Measurements from ENCODE around the gene HRCT1.

The HRCT1 gene

DNA sequence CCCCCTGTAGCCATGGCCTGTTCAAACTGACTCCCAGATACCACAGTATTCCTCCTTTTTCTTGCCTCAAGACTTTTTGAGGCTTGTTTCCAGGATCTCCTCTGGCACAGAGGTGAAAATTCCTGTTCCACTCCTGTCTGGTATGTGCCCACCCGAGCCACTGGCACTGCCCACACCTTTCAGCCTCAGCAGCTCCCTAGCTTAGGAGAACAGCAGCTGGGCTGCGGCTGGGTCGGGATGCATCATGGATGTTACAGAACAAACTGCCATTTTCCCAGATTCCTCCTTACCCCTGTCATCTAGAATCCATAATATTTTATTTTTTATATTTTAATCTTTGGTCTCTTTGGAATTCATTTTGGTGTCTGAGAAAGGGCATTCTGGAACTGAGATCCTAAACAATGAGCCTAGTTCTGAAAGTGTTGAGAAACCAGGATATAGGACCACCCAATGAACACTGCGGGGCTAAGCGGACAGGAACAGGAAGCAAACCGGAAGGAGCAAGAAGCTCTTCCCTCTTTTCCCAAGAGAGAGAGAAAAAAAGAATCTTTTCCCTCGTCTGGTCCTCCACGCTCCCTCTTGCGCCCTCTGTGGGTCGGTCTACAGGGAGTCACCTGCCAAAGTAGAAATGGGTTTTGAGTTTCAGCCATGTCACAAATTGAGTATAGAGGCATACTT, 39.5 kb downstream of the HRCT1 start:
- DNase-seq: peak; percentile 61

DNA sequence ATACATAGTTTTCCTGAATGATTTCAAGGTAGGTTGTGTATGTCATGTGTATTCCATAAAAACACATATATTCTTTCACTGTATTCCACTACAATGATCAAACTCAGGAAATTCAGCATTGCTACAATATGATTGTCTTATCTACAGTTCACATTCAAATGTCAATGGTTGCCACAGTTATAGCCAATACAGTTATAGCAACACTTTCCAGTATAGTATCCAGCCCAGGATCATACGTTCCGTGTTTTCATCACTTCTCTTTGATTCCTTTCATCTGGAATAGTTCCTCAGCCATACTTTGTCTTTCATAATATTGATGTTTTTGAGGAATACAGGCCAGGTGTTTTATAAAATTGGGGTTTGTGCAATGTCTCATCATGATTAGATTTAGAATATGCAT, 42.4 kb downstream of the HRCT1 start:
- DNase-seq: no peak

DNA sequence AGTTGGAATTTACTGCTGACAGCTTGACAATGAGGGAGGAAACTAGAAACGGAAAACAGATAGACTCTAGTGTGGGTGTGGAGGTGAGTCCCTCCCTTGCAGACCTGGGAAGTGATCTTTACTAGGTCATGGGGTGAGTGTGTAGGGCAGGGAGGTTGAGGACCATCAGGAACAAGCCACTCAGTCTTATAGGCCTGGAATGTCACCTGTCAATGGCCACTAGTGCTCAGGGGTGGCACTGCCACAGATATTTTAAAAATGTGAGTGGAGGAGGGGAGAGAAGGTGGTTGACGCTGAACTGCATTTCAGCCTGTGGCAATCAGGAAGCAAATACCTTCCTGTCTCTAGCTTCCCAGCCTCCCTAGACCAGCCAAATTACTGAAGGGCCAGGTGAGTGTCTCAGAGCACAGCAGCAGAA, 42.9 kb downstream of the HRCT1 start:
- no peak for DNase-seq

DNA sequence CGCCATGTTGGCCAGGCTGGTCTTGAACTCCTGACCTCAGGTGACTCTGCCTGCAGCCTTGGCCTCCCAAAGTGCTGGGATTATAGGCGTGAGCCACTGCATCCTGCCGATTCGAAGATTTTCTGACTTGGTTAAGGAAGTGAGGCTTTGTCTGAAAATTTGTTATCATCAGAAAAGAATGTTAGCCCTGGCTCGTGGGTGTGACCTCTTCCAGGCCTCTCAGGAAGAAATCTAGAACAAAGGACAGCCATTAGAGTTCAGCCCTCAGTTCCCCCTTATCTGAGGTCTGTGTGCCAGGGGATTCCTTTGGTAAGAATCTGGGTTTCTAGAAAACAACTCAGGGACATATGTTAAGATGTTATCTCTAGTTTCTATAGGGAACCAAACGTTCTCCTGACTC, 45.7 kb downstream of the HRCT1 start:
- no peak for DNase-seq

DNA sequence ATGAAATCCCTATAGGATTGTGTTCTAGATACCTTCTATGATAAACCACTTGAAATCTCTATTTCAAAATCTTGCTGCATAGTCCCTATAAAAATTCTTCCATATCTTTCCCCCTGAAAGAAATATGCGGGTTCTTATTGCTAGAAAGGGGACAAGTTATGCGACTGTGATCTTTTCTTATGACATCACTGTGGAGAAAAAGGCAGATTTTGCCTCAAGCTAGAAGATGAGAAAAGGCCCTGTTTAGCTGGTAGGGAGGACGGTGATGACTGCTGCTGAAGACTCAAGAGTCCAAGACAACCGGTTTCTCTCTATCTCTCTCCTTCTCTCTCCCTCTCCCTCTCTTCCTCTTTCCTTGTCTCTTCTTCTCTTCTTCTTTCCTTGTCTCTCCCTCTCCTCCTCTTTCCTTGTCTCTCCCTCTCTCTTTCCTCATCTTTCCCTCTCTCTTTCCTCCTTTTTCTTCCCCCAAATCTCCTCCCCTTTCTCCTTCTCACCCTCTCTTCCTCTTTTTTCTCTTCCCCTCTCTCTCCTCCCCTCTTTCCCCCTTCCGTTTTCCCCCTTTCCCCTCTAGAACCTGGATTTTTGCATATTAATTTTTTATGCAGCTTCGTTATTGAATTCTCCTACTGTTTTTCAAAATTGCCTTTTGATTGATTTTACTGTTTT, 46.7 kb downstream of the HRCT1 start:
- no peak for DNase-seq

DNA sequence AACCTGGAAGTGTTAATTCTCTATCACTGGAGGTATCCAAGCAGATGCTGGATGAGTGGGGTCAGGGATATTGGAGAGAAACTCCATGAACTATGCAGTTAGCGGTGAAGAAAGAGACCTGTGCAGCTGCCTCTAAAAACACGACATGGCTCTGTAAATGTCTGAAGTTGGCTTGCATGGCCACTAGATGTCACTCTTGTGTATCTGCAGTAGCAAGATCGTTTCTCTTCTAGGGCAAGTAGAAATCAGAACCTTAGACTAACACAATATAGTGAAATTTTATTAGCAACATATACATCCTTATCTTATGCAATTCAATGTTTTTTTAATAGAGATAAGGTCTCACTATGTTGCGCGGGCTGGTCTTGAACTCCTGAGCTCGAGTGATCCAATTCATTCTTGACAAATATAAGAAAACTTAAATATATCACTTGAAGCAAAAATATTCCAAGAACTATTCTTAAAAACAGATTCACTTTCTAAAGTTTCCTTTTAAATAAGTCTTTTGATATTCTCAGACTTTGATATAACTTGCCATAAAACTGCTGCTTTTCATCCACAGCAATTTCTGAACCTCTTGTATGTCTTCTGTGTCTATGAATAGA, 49.0 kb downstream of the HRCT1 start:
- peak; percentile 24 for DNase-seq

DNA sequence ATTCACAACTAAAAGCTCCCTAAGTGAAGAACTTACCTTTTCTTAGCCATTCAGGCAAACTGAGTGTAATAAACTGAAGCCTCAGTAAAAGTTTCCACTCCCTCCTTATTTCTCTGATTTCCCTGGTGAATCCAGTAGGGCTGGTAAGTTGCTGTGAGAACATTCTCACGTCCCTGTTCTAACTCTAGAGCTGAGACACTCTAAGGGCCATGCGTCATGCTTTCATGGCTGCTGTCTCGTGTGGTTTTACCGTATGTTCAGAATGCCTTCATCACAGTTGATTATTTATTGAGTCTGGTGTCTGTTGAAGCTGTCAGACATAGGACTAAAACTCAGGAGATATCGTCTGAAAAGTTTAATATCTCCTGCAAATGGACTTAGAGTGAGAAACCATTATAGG, 50.6 kb downstream of the HRCT1 start:
- DNase-seq: no peak
